NCI-H510A treated with DMSO at 0.1 percent for 48 hours (cell line): ENCODE measurements around the gene ARMC12.
"Not testable (repeated sequence)": the region's sequence is repeated elsewhere in the genome, so short reads cannot be mapped to it uniquely, and the experiment has no call there.

Source experiments
- DNase-seq: peaks from one replicate; lab custom pipeline; 2025; lab: John Stamatoyannopoulos, UW

ARMC12 gene

DNA sequence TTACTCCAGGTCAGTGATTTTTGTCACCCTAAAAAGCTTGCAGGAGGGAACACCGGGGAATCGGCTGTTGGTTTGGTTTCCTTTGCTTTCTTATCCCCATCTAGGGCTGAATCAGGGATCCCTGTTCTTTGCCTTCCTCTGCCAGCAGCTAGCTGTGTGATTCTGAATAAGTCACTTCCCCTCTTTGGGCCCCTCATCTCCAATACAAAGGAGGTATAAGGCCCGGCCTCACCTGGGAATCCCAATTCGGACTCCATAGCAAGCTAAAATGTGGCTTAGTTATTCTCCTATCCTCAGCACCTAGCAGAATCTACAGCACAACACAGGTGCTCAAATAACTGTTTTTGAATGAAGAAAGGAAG, 18.5 kb upstream of the ARMC12 start:
- DNase-seq = no peak

DNA sequence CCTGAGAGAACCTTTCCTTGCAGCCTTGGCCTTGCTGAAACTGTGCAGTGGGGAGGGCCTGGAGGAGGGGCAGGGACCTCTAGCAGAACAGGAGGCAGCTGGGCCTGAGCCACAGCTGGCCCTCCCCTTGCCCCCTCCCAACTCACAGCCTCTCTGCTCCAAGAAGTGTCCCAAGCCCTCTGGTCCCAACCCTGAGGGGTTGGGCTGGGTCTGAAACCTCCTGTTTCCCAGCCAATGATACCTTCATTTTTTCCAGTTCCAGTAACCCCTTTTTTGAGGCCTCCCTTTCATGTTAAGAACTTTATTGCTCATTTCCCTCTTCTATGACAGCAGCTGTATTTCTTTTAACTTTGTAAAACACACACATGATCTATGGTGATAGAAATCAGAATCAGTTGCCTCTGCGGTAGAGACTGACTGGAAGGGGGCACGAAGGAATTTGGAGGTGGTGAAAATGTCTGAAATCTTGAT, 17.9 kb upstream of the ARMC12 start:
- DNase-seq = no peak

DNA sequence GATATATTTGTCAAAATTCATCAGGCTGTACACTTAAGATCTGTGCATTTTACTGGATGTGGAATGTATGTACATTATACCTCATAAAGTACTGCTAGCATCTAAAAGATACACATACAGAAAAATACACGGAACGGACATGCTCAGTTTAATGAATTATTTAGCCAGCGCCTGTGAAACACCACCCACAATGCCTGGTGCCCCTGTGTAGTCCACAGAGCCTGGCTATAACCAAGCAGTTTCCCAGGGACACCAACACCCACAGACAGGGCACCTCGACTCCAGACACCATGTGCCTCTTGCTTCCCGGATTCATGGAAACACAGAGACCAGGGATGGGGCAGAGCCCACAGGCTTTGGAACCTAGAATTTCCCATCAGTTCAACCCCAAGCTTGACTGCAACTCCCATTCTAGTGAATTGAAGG, 17.4 kb upstream of the ARMC12 start:
- no peak for DNase-seq

DNA sequence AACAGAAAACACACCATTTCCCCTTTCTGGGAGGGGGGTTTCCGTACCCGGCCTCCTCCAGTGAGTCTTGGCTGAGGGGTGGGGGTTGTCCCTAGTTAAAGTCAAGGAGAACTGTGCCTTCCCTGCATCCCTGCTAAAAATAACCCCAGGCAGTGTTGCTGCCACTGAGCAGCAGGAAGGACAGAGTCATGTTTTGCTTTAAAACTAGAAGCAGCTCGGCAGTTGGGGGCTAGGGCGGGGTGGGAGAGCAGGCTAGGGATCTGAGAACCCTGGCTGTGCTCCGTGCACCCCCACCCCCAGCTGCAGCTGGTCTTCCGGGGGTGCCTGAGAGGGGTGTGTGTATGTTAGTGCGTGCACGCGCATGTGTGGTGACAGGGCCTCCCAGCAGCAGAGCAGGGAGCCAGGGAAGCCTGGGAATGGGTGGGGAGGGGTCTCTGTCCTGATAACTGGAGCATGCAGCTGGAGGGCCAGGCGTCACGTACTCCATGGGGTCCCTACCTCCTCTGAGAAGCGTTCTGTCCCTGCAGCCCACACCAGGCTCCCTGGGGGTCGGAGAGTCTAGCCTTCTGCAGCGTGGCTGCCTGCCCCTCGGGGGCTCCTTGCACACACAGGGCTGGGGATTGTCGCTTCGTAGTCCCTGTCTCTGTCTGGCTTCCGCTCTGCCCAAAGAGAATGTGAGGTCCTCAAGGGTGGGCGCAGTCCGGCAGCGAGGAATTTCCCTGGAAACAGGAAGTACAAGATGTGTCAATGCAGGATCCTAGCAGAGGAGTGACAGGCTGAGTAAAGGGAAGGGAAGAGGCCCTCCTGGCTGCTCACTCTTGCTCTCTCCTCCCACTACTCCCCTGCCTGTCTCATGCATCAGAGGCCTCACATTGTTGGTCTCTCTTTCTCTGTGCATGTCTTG, 16.8 kb upstream of the ARMC12 start:
- no peak for DNase-seq

DNA sequence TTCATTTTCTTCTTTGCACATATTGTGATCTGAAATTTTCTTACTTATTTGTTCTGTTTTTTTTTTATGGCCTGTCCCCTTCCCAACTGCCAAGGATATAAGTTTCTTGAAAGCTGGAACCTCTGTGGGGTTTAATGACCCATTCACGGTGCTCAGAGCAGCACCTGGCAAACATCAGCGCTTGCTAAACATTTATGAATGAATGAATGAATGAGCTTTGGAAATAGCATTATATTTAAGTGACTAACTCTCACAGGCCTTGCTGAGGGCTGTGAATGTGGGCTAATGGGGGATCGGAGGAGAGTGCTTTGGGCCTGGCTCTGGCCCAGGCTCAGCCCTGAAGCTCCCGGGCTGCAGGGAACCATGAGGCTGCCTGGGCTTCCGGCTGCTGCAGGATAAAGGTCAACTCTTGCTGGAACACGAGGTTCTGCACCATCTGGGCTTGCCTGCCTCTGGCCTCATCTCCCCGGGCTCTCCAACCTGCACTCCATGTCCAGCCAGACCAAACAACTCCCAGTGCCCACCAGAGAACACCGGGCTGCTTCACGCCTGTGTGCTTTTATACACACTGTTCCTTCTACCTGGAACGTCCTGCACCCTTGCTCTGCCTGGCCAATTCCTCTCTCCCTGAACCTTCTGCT, 14.6 kb upstream of the ARMC12 start:
- DNase-seq = no peak

DNA sequence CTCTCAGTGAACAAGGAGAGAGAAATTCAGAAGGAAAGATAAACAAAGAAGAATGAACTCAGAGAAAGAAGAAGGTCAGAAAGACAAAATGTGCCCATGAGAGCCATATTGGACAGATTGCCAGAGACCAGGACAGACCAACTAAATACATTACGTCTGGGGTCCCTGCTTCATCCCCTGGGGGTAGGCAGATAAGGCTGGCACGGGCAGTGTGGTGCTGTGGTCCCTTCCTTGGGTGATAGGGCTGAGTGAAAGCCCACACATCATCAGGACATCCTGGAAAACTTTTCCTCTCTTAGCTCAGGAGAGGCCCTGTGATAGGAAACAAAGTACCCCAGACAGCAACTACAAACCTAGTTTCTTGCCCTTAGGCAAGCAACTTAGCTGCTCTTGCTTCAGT, 13.2 kb upstream of the ARMC12 start:
- DNase-seq = no peak

DNA sequence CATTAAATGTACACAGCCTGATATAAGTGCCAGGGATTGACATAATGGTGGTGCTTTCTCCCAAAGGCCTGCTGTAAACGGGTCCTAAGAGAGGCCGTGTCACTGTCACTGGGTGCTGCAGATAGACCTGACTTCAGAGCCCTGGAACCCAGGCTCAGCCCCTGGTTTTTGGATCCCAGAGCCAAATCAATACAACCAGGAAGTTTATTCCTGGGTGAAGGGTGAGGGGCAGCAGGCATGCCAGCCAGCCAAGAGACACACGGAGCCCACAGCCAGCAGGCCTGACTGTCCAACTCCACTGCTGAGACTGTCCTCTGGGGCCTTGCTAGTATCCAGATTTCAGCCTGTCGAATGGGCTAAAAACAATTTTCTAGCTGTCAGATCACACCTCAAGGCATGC, 12.8 kb upstream of the ARMC12 start:
- no peak for DNase-seq

DNA sequence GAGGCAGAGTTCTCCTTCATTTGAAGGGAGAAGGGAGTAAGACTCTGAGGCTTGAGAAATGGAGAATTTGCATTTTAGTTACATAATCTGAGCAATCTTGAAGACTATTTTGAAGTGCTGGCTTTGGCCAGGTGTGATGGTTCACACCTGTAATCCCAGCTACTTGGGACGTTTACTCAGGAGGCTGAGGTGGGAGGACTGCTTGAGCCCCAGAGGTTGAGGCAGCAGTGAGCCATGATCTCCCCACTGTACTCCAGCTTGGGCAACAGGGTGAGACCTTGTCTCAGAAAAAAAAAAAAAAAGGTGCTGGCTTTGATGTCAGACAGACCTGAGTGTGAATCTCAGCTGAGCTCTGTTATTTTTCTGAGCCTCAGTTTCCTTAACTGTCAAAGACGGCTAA, 12.4 kb upstream of the ARMC12 start:
- DNase-seq = no peak

DNA sequence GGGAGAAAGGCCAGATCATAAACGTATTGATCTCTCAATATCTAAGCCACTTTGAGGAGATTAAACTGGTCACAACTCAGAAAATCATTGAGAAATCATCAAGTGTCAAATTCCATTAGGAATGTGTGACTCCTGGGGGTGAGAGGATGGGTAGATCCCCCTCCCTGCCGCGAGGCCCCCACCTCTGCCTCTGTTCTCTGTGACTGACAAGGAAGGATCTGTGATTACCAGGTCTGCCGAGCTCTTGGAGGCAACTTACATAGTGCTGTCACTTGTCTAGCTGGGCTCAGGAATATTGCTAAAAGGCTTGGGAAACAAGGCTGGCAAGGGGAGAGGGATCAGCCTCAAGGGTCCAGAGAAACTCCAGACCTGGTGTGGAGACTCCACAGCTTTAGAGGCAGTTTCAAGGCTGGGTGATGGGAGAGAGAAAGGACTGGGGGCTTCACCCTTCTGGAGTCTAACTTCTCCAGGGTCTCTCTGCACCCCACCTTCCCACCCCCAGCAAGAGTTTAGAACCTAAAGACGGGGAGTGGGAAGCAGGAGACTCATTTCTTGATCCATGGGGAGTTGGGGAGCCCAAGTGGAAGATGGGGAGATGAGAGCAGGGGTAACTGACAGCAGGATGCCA, 11.6 kb upstream of the ARMC12 start:
- no peak for DNase-seq

DNA sequence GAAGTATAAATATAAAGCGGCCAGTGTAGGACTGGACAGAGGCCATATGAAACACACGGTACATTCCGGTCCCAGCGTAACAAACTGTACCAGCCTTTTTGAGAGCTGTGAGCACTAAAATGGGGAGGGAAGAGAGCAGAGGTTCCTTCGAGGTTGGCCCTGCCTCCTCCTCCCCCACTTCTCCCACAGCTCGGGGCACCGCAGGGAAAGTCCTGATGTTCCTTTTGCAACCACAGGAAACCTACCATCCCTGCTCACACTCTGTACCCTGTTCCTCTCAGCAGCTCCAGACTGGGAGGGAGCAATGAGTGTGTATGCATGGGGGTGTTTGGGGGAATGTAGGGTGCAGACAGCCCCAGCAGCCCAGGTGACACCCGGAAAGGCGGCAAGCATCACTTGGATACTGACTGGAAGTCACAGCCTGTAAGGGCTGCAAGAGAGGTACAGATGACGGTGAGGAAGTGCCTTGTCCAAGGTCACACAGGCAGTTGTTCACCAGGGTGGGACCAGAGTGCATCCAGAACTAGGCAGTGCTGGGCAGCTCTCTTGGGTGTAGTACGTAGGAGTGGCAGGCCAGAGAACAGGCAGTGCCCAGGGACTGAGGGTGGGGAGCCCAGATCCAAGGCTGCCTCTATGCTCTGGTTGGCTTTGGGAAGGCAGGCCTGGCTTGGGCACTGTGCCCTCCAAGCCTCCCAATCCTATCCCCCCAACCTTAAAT, 11.0 kb upstream of the ARMC12 start:
- no peak for DNase-seq

DNA sequence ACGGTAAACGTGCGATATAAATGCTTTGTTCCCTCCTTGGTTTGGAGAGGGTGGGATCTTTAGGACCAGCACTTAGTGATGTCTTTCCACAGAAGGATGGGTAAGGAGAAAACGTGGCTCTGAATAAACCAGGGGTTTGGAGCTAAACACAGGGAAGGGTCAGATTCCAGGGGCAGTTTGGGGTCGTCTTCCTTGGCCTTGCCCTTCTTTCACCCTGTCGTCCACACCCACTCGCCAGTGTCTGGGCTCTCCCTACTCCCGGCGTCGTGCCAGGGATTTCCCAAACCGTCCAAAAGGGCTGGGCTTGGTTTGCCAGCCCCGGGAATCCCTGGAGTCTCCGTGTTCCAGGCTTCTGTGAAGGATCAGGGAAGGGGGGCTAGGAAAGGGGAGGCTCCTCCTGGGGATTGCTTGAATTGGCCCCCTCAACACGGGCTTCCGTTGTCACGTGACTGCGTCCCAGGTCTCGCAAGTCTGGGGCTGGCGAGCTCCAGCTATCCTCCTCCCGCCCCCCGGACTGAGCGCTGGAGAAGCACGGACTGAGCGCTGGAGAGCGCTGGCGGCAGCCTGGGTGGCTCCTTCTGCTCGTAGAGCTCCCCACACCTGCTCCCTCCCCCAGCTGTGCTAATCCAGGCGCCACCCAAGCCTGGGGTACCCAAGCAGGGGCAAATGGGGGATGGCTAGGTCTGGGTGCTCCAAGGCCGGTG, 9.4 kb upstream of the ARMC12 start:
- DNase-seq = peak; percentile 69

DNA sequence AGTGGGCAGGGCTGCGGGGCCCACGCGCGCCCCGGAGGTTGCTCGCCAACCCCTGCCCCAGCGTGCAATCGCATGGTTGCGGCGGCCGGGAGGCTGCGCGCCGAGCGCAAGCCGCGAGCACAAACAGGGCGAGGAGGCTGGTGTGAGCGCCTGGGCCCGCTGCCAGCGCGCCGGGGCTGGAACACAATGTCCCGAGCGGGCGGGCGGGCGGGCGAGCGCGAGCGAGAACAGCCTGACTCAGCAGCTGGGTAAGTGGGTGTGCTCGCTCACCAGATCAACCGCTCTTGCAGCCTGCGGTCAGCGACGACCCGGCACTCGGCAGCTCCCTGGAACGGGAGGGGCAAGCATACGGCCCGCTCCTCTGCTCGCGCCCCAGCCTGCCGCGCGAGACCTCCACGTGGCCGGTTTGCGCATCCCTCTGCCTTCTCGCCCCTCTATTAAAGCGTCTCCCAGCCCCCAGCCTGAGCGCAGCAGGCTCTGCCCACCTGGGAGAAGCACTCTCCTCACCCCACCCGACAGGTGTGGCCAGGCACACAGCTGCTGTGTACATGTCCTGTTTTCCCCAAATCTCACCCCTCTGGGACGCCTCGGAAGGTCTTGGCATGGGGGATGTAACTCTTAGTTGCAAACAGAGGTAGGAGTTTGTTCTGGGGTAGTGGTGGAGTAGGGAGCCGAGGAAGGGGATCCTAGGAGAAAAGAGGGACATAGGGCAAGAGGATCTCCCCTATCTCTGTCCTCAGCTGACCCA, 8.7 kb upstream of the ARMC12 start:
- peak; percentile 79 for DNase-seq

DNA sequence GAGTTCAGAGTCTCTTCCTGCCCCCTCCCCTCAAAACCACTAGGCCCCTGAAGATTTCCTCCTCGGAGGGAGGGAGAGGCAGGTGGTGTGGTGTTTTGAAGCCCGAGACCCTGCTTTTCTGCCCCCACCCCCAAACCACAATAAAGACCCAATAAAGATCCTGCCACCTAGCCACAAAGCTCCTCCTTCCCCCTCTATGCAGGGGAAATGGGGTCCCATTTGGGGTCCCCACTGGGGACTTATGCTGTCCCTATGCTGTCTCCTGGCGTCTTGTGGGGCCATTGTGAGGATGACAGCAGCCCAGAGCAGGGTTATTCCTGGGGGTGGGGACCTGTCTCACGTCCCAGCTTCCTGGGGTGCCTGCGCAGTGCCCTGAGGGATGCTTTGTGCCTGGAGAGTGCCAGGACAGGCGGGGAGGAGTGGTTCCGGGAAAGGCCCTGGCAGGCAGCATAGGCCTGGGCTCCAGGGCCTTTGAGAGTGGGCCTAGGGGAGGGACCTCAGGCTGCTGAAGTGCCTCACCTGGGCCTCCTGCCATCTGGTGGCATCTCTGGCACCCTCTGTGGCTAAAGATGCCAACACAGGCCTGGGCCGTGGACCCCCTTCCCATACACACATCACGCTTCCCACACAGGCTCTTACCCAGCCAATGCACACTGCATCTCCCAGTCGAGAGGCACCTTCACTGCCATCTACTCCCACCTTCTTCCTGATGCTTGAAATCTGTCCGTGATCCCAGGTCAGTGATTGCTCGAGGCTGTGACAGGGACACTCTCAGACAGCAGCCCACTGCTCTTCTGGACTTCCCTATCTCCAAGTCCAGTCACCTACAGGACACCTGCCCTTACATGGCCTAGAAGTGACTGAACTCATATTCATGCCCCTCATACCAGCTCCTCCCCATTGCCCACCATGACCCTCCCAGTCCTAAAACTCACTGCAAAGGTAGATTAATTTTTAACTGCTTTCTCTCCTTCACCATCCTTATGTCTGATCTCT, 7.9 kb upstream of the ARMC12 start:
- no peak for DNase-seq

DNA sequence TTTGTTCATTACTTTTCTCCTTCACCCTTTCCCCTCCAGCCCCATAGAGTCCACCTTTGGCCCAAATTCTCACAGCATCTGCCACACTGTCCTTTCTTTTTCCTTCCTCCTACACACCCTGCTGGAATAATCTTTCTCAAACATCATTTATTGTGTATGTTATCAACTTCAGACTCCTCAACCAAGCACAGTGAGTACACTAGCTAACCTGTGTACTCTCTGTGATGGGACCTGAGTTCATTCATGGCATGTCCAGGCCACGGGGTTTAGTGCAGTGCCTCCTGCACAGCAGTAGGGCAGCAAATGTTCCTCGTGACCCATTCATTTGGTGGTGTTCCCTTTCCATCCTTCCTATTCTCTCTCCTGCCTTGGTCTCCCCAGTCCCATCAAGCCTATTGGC, 7.1 kb upstream of the ARMC12 start:
- DNase-seq = no peak

DNA sequence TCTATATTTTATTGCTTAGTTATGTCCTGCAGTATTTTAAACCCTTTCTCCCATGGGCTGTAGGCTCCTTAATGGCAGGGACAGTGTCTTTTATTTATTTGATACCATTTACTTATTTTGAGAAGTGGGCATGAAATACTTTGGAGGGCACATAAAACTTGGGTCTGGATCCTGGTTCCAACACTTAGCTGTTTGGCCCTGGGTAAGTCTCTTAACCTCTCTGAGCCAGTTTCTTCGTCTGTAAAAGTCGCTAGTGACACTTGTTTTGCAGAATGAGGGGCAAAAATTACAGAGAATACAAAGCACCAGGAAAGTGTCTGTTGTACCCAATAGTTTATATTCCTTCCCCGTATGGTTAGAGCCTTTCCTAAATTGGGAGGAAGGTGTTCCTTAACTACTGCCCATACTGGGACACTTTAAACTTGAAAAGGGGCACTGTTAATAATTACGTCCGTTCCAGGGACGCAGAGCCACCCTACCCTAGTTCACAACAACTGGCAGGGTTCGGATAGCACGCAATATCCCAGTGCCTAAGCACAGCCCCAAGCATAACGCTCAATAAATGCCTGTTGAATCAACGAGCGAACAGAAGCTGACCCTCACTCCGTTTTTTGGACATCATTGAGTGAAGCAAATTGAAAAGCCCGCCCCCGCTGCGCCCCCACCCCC, 6.0 kb upstream of the ARMC12 start:
- no peak for DNase-seq

DNA sequence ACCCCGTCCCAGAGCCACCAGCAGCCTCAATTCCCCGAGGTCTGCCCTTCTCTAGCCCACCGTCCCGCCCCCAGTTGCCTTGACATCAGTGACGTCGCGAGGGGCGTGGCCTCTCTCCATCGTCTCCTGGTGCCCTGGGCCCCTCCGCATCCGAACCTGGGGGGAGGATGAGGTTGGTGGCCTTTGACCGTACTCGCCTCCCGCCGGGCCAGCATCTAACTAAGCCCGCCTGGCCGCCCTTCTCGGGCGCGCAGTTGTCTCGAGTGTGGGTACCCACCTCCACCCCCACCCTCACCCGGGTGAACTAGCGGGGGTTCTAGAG, 5.5 kb upstream of the ARMC12 start:
- peak; percentile 95 for DNase-seq

DNA sequence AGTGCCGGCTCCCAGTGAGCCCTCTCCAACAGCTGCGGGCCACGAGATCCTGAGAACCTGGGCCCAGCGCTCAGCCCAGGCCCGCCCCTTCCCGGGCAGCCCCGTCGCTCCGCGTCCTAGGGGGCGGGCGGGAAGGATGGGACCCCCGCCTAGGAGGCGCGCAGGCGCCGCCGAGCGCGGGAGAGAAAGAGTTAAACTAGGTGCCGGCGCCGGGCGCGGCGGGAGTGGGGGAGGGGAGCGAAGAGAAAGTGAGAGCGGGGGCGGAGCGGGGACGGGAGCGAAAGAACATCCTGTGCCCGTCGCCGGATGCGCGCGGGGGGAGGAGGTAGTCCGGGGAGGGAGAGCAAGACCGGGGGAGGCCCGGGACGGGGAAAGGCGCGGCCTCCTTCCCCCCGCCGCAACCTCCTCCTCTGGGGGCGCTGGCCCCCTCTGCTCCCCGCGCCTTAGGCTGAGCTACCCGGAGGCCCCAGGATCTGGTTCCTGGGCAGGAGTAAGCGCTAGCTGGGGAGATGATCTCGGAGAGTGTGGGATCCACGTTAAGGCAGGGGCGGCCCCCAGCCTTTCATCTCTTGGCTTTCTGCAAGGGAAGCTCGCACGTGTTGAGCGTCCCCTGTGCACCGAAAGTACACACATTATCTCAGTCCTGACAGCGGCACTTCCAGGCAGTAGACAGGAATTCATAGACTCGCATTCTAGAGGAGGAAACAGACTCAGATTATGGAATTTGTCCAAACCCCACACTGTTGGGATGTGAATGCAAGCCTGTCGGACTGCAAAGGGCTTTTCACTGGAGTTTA, 4.9 kb upstream of the ARMC12 start:
- DNase-seq = peak; percentile 94

DNA sequence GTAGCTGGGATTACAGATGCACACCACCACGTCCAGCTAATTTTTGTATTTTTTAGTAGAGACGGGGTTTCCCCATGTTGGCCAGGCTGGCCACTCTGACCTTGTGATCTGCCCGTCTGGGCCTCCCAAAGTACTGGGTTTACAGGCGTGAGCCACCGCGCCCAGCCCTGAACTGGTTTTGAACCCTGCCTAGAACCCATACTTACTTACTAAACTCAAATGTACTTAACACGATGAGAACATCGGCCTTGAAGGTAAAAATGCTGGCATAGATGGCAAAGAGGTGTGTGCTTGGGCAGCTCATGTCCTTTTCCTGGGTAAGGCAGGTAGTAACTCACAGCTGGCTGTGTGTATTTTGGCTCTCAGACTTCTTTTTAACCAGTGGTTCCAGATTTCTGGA, 3.2 kb upstream of the ARMC12 start:
- peak; percentile 17 for DNase-seq

DNA sequence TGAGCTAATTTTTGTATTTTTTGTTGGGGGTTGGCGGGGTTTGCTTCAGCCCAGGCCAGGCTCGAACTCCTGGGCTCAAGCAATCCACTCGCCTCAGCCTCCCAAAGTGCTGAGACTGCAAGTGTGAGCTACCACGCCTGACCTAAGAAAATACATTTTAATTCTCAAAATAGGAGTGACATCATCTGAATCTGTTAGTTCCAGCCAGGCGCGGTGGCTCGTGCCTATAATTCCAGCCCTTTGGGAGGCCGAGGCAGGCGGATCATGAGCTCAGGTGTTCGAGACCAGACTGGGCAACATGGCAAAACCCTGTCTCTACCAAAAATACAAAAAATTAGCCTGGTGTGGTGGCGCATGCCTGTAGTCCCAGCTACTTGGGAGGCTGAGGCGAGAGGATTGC, 2.5 kb upstream of the ARMC12 start:
- not testable (repeated sequence) for DNase-seq
